ENCODE measurements around the gene ZNF730. TPM values are rescaled to one million over a fixed set of nuclear protein-coding genes. Genes with fewer than 3 reads are reported as not detected.

Gene ZNF730
- total RNA-seq, 1 donor from 2014 or later, result not detected

Other genes starting within 250 kb of the ZNF730 start
- 7.0 TPM for gene ZNF728, start 113.8 kb upstream of the ZNF730 start, total RNA-seq
- gene ZNF724, start 133.4 kb downstream of the ZNF730 start, total RNA-seq, result not detected